KMS-11 (cell line): ENCODE measurements around the gene USP34.
A peak's percentile ranks its signal among the peaks of the same experiment; 100 is the strongest.

Experiments
- H2AFZ ChIP-seq: fragments of 200-600 bp; sonication (generic); 2 replicates; pipeline ENCODE4 v1.6.1; 2016; ENCODE audit warnings: antibody characterized with exemption, mixed run types, low read depth
- H3K27ac ChIP-seq: fragments of 200-600 bp; sonication (generic); 2 replicates; pipeline ENCODE4 v1.6.1; 2016; ENCODE audit warnings: mild to moderate bottlenecking, mixed run types
- H3K27me3 ChIP-seq: fragments of 200-600 bp; sonication (generic); 2 replicates; pipeline ENCODE4 v1.6.1; 2017; ENCODE audit warnings: mild to moderate bottlenecking, low read depth, mixed run types, moderate library complexity; ENCODE audit not compliant: insufficient read depth
- H3K36me3 ChIP-seq: fragments of 200-600 bp; sonication (generic); 2 replicates; pipeline ENCODE4 v1.6.1; 2017; ENCODE audit warnings: mild to moderate bottlenecking, mixed run types; ENCODE audit not compliant: insufficient read depth
- H3K4me1 ChIP-seq: fragments of 200-600 bp; sonication (generic); 2 replicates; pipeline ENCODE4 v1.6.1; 2016; ENCODE audit warnings: mild to moderate bottlenecking, low read depth, mixed run types; ENCODE audit not compliant: poor library complexity, severe bottlenecking
- H3K4me2 ChIP-seq: fragments of 200-600 bp; sonication (generic); 2 replicates; pipeline ENCODE4 v1.7.0; 2016; ENCODE audit warnings: mild to moderate bottlenecking, mixed run types
- H3K4me3 ChIP-seq: fragments of 200-600 bp; sonication (generic); IDR thresholded peaks from 2 replicates; pipeline ENCODE4 v1.6.1; 2017; ENCODE audit warnings: low read depth, low read length, mixed read lengths; ENCODE audit not compliant: insufficient read depth
- H3K79me2 ChIP-seq: fragments of 200-600 bp; sonication (generic); 2 replicates; pipeline ENCODE4 v1.6.1; 2016; ENCODE audit warnings: low read depth, mixed run types; ENCODE audit not compliant: insufficient read depth
- H3K9ac ChIP-seq: fragments of 200-600 bp; sonication (generic); 2 replicates; pipeline ENCODE4 v1.6.1; 2016; ENCODE audit warnings: mild to moderate bottlenecking, mixed run types
- H4K20me1 ChIP-seq: fragments of 200-600 bp; sonication (generic); 2 replicates; pipeline ENCODE4 v1.6.1; 2016; ENCODE audit warnings: mild to moderate bottlenecking, mixed run types; ENCODE audit not compliant: insufficient read depth
- CTCF ChIP-seq: fragments of 200-600 bp; sonication (generic); conservative IDR thresholded peaks from 2 replicates; pipeline ENCODE4 v1.6.1; 2017; ENCODE audit warnings: low read depth, mild to moderate bottlenecking, antibody characterized with exemption, low read length, moderate library complexity, mixed read lengths

The USP34 gene

GRCh38 chr2:61176755-61177726 is 293.8 kb downstream of the USP34 start:
- Histone ChIP-seq H2AFZ (peak overlapping the region; percentile 97), H3K79me2 (peaks cover 14% of the 10 kb centered on the region; the same call in 1 of the 2 replicates), H3K4me2 (peak overlapping the region; percentile 85), H3K27me3 (no peaks in the 10 kb centered on the region), H3K4me3 (peak overlapping the region; percentile 77), H3K9ac (peak overlapping the region; percentile 98), H3K4me1 (peaks cover 21% of the 10 kb centered on the region), H3K27ac (peak overlapping the region; percentile 83), H4K20me1 (no peaks in the 10 kb centered on the region), H3K36me3 (no peaks in the 10 kb centered on the region)
- no peak for TF ChIP-seq CTCF

- no peaks in the 10 kb centered on the region for H3K27me3 ChIP-seq
- H2AFZ ChIP-seq = no peak overlapping the region
- no peaks in the 10 kb centered on the region for H4K20me1 ChIP-seq
- TF ChIP-seq CTCF = no peak
- H3K4me3 ChIP-seq = no peak overlapping the region
- H3K4me1 ChIP-seq = peaks cover 21% of the 10 kb centered on the region
- peaks cover 14% of the 10 kb centered on the region; the same call in 1 of the 2 replicates for H3K79me2 ChIP-seq
- no peaks in the 10 kb centered on the region for H3K36me3 ChIP-seq
- no peak overlapping the region for H3K4me2 ChIP-seq
- H3K9ac ChIP-seq = no peak overlapping the region
- H3K27ac ChIP-seq = no peak overlapping the region
These were observed 295.9 kb downstream of the USP34 start for GRCh38 chr2:61175036-61175435.

GRCh38 chr2:61173116-61173515 is 297.8 kb downstream of the USP34 start:
- Histone ChIP-seq H3K79me2 (peaks cover 6% of the 10 kb centered on the region; the same call in 1 of the 2 replicates), H3K4me2 (no peak overlapping the region), H3K27ac (no peak overlapping the region), H3K27me3 (no peaks in the 10 kb centered on the region), H3K4me1 (peaks cover 11% of the 10 kb centered on the region), H3K36me3 (no peaks in the 10 kb centered on the region), H3K4me3 (no peak overlapping the region), H3K9ac (no peak overlapping the region), H2AFZ (no peak overlapping the region), H4K20me1 (no peaks in the 10 kb centered on the region)
- TF ChIP-seq CTCF = no peak

- Histone ChIP-seq H3K27ac (no peak overlapping the region), H3K36me3 (no peaks in the 10 kb centered on the region), H3K79me2 (peaks cover 1% of the 10 kb centered on the region; the same call in 1 of the 2 replicates), H2AFZ (no peak overlapping the region), H3K9ac (no peak overlapping the region), H3K4me1 (peaks cover 7% of the 10 kb centered on the region), H3K27me3 (no peaks in the 10 kb centered on the region), H3K4me2 (no peak overlapping the region), H3K4me3 (no peak overlapping the region), H4K20me1 (no peaks in the 10 kb centered on the region)
- no peak for TF ChIP-seq CTCF
These were observed 298.2 kb downstream of the USP34 start for GRCh38 chr2:61172671-61173070.
